Lower leg skin (tissue), 4 donors: ENCODE results near the gene SCYL1. TPM values are rescaled to one million over a fixed set of nuclear protein-coding genes. Genes with fewer than 3 reads are reported as not detected.
A peak's percentile ranks its signal among the peaks of the same experiment; 100 is the strongest.

Experiments used
- DNase-seq, 2 donors: peaks; one replicate each; pipeline ENCODE4 v3.0.0-alpha.2; 2019; ENCODE audit warnings: low spot score in 2 of 2
- H3K4me3 ChIP-seq: fragments of 200-600 bp; sonication (generic); 2 replicates; pipeline ENCODE4 v1.5.1; 2017; ENCODE audit warnings: mild to moderate bottlenecking, low read depth; ENCODE audit not compliant: poor library complexity, severe bottlenecking
- CTCF ChIP-seq, 3 donors: fragments of 450-650 bp; IDR thresholded peaks; one replicate each; pipeline ENCODE4 v1.5.1; 2016; ENCODE audit warnings: antibody characterized with exemption in 3 of 3, mild to moderate bottlenecking in 3 of 3, moderate library complexity in 2 of 3
- POLR2A ChIP-seq, 2 donors: fragments of 450-650 bp; IDR thresholded peaks; one replicate each; pipeline ENCODE4 v1.6.1; 2016 to 2017; ENCODE audit warnings: antibody characterized with exemption in 2 of 2, mild to moderate bottlenecking in 1 of 2, moderate library complexity in 1 of 2
- WGBS, 2 donors: methylation state at CpG; one replicate each; pipeline ENCODE4 v1.1.5; 2018; 5-methylcytosine and 5-hydroxymethylcytosine counted together
- intact Hi-C: fragments of 100-400 bp; cut with DNase I; formaldehyde crosslinking; loops from one replicate; pipeline ENCODE4 v1.15.0; 2023; ENCODE audit warnings: low total_unique reads
- total RNA-seq, 4 donors: library from RNA; depleted of rRNA; stranded (reverse); fragments of >200 nt; gene quantifications; one replicate each; pipeline ENCODE4 v1.1.0, GENCODE V29; 2016

The SCYL1 gene
- total RNA-seq, 4 donors from 2014 or later = 73.1 to 103 (median 89.5) TPM

- peak; percentile 91 to 98 for DNase-seq
- H3K4me3 ChIP-seq = peak within 1 kb of the TSS; percentile 35
- intact Hi-C loops = no loop called here
- TF ChIP-seq CTCF (IDR thresholded peaks at IDR 0.05) (no peak), POLR2A (IDR thresholded peaks at IDR 0.05) (no peak)
- 1 to 2% methylated on average over 49 to 54 of the region's 86 CpGs for WGBS, 2 donors
Observed at GRCh38 chr11:65572356-65573051, 47.6 kb downstream of the SCYL1 start, which contains the start of gene FAM89B. Gene FAM89B (plus strand): TSS chr11:65572538. CDS start chr11:65572670, 132 bp downstream.

GRCh38 chr11:65573391-65574079 lies 48.7 kb downstream of the SCYL1 start:
- H3K4me3 ChIP-seq = peak overlapping the region; percentile 35
- no peak for TF ChIP-seq POLR2A (IDR thresholded peaks at IDR 0.05)
- no peak for TF ChIP-seq CTCF (IDR thresholded peaks at IDR 0.05)
- intact Hi-C loops = no loop called here
- DNase-seq = no peak
- whole genome bisulfite sequencing, 2 donors = 19 to 22% methylated on average over 16 to 17 of the region's 22 CpGs

GRCh38 chr11:65574109-65574810 lies 49.4 kb downstream of the SCYL1 start:
- 0% methylated on average over 18 to 31 of the region's 67 CpGs for WGBS, 2 donors
- DNase-seq = peak; percentile 81 to 97
- no peak for TF ChIP-seq POLR2A (IDR thresholded peaks at IDR 0.05)
- no peak for TF ChIP-seq CTCF (IDR thresholded peaks at IDR 0.05)
- H3K4me3 ChIP-seq = no peak overlapping the region
- intact Hi-C loops = no loop called here

GRCh38 chr11:65574811-65575567 lies 50.1 kb downstream of the SCYL1 start:
- no peak for DNase-seq
- TF ChIP-seq CTCF (IDR thresholded peaks at IDR 0.05) (no peak), POLR2A (IDR thresholded peaks at IDR 0.05) (no peak)
- intact Hi-C loops = loop anchor here (5.0 kb wide), 1 partner anchor 37 kb away; the partner anchor contains the start of gene MAP3K11
- WGBS, 2 donors = 11 to 16% methylated on average over 20 to 27 of the region's 28 CpGs
- H3K4me3 ChIP-seq = peak overlapping the region; percentile 6

GRCh38 chr11:65575568-65576231 lies 50.8 kb downstream of the SCYL1 start, which contains the start of gene EHBP1L1:
Gene EHBP1L1 (plus strand): TSS chr11:65576053. CDS start chr11:65576303, 250 bp downstream.
- intact Hi-C loops = loop anchor here (5.0 kb wide), 1 partner anchor 37 kb away; the partner anchor contains the start of gene MAP3K11
- TF ChIP-seq CTCF (IDR thresholded peaks at IDR 0.05) (no peak), POLR2A (IDR thresholded peaks at IDR 0.05) (no peak)
- H3K4me3 ChIP-seq = peak within 1 kb of the TSS; percentile 49
- DNase-seq = peak in 1 of 2 donors; percentile 93
- WGBS, 2 donors = 1 to 2% methylated on average over 32 to 43 of the region's 69 CpGs
